ENCODE measurements around the gene PROZ.

Gene PROZ

DNA sequence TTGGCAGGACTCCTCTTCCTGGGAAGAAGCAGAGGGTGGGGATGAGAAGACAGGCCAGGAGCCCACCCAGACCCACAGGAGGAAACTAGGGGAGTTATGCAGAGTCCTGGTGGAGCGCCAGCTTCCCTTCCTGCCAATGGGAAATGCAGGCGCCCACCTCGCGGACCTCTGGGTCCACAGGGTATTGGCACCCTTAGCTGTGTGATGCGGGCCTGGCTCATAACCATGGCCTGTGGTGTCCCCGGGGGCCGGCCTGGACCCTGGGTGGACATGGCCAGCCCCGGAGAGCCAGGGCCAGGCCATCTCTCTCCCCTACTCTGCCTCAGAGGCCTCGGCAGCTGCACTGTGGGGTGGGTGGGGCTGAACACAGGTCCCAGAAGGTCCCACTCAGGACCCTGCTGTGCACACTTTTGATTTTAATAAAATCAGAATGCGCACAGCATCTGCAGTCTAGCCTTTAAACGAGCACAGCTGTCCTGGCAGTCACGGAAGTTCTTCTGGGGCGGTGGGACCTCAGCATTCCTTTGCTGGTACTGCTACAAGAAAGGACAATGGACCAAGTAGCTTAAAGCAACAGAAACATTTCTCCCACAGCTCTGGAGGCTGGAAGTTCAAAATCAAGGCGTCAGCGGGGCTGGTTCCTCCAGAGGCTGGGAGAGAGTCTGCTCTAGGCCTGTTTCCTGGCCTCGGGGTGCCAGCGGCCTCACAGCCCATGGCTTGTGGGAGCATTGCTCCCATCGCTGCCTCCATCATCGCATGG, 34.1 kb upstream of the PROZ start:
- DNase-seq = no peak
- no peak for TF ChIP-seq POLR2A (IDR thresholded peaks at IDR 0.05; ENCODE audit: low read length)
- no peak for TF ChIP-seq GATA1 (IDR thresholded peaks at IDR 0.05; ENCODE audit: low read depth, low read length)

DNA sequence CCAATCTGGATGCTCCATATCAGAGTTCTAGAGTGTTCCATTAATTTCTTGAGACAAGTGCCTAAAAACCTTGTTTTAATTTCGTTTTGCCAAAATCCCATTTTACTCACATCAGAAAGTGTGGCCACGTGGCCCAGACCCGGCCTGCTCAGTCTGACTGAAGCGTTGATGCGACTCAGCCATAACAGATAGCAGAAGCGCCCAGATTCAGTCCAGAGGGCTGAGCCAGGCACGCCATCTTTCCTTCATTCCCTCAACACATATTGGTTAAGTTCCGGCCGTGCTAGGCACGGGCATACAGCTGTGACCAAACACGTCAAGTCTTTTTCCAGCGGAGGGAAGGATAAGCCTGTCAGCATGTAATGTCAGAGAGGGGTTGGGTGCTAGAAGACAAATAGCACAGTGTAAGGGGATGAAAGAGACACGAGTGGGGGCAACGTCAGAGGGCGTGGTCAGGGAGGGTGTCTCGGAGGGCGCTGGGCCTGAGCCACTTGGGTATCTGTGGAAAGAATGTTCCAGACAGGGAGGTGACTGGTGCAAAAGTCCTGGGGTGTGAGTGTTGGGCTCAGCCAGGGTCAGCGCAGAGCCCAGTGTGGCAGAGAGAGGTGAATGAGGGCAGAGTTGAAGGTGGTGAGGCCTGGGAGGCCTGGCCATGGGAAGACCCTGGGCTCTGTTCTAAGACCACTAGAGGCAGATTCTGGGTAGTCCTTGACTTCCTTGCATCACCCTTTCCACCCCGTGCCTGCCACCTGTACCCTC, 32.8 kb upstream of the PROZ start:
- DNase-seq = no peak
- TF ChIP-seq POLR2A (IDR thresholded peaks at IDR 0.05; ENCODE audit: low read length) = no peak
- TF ChIP-seq GATA1 (IDR thresholded peaks at IDR 0.05; ENCODE audit: low read depth, low read length) = no peak

DNA sequence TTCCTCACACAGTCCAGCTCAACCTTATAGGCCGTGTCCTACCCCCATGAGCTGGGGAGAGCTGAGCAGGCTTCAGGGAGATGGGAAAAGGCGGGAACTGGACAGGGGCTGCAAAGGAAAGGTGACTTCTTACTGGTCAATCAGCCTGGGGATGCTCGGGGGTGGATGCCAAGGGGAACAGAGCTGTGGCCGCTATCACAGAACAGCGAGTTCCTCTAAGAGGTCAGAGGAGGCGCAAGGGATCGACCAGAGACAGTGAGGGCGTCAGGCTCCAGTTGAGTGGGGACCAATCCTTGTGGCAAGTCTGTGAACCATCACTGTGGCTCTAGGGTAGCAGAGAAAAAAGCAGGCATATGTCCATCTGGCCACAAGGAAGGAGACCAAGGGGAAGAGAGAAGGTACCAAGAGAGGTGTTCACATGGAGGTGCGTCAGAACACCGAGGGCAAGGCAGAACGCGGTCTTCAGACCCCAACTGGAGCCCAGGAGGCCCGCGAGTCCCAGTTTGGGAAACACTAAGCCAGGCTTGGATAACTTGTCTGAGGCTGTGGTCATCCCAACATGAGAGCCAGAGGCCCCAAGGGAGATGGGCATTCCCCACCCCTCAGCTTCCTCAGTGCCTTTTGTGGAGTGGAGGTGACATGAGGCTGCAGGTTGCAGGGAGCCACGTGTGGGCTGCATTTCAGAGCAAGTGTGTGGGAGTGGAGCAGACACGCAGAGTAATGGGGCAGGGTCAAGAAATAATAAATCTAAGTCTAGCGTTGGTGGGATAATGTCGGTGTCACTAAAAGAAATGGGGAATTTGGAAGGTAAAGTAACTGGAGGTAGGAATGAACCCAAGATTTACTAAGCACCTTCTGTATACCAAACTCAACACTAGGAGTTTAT, 31.9 kb upstream of the PROZ start:
- DNase-seq = no peak
- TF ChIP-seq POLR2A (IDR thresholded peaks at IDR 0.05; ENCODE audit: low read length) = no peak
- no peak for TF ChIP-seq GATA1 (IDR thresholded peaks at IDR 0.05; ENCODE audit: low read depth, low read length)

DNA sequence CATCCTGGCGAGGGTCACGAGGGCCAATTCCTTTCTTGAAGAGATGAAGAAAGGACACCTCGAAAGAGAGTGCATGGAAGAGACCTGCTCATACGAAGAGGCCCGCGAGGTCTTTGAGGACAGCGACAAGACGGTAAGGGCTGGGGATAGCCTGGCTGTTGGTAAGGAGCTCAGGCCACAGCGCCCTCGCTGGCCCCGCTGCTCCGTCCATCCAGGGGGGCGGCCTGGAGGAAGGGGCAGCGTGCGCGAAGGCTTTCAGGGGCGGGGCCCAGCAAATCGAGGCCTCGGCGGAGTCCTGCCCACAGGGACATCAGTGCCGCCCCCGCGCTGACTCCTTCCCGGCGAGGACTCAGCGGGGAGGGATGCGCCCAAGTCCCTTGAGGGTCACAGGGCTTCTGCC, 29.0 kb upstream of the PROZ start:
- no peak for TF ChIP-seq GATA1 (IDR thresholded peaks at IDR 0.05; ENCODE audit: low read depth, low read length)
- TF ChIP-seq POLR2A (IDR thresholded peaks at IDR 0.05; ENCODE audit: low read length) = no peak
- DNase-seq = no peak

DNA sequence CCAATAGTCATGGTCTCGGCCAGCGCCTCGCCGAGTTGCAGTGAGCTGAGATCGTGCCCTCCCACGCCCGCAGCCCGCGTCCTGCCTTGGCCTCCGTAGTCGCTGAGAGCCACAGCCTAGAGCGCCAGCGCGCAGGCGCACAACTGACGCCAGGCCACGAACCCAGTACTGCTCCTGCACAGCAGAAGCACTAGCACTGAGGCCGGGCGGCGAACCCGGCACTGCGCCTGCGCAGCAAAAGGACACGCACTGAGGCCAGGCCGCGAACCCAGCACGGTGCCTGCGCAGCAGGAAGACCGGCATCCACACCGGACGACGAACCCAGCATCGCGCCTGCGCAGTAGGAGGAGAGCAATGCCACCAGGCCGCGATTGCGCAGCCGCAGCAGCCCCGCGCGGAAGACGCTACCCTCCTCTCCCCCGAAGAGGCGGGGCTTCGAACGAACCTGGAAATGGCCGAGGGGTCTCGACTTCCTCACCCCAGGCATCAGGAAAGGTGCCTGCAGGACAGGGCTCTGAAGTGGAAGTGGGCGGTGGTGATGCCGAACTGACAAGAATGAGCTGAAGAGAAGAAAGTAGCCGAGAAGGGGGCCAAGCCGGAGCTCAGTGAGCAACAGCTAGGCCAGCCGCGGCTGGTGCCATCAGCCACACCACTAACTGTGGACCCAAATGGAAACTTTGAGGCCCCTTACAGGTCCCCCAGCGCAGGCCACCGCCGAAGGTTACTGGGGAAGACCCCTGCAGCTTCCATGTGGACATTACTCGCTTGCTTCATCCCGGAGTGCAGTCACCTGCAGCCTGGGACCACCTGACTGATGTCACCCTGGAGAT, 28.3 kb upstream of the PROZ start:
- TF ChIP-seq GATA1 (IDR thresholded peaks at IDR 0.05; ENCODE audit: low read depth, low read length) (no peak), POLR2A (IDR thresholded peaks at IDR 0.05; ENCODE audit: low read length) (no peak)
- DNase-seq = peak; percentile 54 to 64

DNA sequence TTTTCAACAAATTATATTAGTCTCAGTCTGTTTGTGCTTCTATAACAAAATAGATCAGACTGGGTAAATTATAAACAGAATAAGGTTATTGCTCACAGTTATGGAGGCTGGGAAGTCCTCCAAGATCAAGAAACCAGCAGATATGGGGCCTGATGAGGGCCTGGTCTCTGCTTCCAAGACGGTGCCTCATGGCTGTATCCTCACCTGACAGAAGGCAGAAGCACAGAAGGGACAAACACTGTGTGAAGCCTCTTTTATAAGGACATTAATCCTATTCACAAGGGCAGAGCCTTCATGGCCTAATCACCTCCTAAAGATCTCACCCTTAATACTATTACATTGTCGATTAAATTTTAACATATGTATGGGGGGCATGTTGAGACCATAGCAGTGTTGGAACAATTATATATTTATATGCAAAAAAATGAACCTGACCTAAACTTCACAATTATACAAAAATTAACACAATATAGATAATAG, 23.1 kb upstream of the PROZ start:
- TF ChIP-seq GATA1 (IDR thresholded peaks at IDR 0.05; ENCODE audit: low read depth, low read length) = no peak
- no peak for TF ChIP-seq POLR2A (IDR thresholded peaks at IDR 0.05; ENCODE audit: low read length)

DNA sequence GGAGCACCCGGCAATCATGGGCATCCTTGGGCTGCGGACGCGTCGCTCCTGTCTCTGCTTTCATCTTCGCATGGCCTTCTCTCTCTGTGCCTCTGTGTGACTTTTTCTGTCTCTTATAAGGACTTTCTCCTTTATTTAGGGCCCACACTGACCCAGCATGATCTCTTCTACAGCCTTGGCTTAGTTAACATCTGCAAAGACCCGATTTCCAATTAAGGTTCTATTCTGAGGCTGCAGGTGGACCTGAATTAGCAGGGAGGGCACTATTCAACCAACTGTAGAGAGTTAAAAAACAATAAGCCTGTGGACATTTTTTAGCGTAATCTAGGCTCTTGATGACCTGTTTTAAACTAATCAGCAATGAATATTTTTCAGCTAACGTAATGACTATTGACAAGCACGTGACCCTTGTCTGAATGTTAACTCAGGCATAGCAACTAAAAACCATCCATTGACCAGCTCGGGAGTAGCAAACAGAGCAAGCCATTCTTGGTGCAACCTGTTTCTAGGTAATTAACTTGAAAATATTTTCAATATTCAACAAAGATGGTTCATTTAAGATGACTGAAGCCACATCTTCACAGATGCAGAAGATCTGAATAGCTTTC, 20.7 kb upstream of the PROZ start:
- TF ChIP-seq GATA1 (IDR thresholded peaks at IDR 0.05; ENCODE audit: low read depth, low read length) (no peak), POLR2A (IDR thresholded peaks at IDR 0.05; ENCODE audit: low read length) (no peak)
- no peak for DNase-seq

More for the DNA sequence above, 23.1 kb upstream of the PROZ start:
- no peak for DNase-seq

DNA sequence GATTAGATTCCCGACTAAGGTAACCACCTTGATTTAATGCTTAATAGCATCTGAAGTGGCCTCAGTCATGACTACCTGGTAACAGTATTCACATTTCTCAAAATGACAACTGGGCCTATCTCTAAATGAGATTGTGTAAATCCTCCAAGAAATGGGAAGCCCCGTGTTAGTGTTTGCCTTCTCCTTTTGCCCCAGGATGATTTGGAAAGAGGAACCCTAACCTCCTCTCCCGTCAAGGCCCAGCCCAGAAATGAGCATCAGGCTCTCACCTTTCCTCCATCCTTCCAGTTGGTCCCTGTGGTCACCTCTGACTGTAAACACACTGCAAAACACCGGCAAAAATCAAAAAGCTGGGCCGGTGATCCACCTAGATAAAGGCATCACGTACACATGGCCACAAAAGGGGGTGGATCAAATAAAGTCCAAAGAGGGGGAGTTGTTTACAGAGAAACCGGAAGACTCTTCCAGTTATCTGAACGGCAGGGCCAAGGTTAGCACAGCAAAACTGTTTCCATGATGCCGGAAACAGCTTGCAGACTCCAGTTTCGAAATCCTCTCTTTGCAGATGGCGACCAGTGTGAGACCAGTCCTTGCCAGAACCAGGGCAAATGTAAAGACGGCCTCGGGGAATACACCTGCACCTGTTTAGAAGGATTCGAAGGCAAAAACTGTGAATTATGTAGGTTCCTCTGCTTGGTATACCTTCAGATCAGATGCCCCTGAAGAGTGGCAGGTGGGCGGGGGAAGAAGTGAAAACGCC, 19.5 kb upstream of the PROZ start:
- DNase-seq = no peak
- TF ChIP-seq GATA1 (IDR thresholded peaks at IDR 0.05; ENCODE audit: low read depth, low read length) (no peak), POLR2A (IDR thresholded peaks at IDR 0.05; ENCODE audit: low read length) (no peak)

DNA sequence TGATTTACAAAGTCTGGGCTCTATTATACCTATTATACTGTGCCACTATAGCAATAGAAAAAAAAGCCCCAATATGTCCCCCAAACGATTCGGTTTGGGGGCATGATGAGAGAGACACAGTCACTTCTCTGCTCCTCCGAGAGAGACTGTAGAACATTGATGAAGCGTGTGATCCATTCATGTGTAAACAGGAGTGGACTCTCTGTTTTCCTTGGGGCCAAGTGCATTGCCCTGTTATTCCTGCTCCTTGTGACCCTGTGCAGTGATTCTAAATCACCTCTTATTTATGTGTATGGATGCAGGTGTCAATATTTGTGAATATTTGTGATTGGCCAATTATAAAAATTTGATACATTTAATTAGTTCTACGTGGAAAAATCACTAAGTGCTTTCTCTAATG, 18.9 kb upstream of the PROZ start:
- no peak for DNase-seq
- TF ChIP-seq GATA1 (IDR thresholded peaks at IDR 0.05; ENCODE audit: low read depth, low read length) (no peak), POLR2A (IDR thresholded peaks at IDR 0.05; ENCODE audit: low read length) (no peak)

DNA sequence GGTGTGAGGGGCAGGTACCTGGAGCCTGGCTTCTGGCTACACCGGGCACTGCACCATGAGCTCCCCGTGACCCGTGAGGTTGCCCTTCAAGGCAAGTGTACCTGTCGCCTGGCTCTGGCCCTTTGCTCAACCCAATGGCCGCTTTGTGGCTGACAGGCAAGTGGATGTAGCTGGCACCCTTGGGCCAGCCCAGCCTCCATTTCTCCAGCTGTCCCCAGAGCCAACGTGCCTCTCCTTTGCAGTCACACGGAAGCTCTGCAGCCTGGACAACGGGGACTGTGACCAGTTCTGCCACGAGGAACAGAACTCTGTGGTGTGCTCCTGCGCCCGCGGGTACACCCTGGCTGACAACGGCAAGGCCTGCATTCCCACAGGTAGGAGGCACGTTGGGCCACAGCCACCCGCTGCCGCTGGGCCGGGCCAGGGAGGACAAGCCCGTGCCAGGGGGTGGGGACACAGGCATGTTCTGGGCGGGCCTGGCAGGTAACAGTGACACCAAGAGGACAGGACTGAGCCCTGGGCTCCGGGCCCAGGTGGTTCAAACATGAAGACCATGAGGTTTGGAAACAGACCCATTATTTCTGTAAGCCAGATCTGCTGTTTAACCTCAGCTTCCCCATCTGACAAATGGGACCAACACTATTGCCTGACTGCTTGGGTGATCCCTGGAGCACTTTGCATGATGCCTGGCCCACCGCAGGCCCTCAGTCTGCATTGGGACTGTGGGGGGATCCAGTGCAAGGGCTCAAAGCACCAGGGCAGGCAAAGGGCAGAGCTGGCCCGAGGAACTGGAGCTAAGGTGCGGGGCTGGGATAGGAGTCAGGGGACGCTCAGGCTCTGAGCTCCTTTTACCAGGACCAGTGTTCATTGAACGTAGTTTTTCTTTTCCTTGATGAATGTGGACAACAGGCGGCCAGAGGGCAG, 17.5 kb upstream of the PROZ start:
- no peak for TF ChIP-seq POLR2A (IDR thresholded peaks at IDR 0.05; ENCODE audit: low read length)
- no peak for TF ChIP-seq GATA1 (IDR thresholded peaks at IDR 0.05; ENCODE audit: low read depth, low read length)
- no peak for DNase-seq

DNA sequence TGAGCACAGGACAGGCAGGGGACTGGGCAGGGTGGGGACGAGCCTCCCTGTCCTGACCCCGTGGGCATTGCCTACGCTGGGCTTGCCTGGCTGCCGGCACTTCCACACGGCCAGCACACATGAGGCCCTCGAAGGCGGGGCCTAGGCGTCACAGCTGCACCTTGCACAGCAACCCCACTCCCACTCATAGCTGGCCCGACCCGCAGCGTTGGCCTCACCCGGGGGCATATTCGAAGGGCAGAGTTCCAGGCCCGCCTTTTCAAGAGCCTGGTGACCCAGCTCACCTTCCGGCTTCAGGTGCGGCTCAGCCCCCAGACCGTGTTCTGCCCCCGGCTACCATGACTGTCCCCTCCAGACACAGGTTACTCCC, 16.9 kb upstream of the PROZ start:
- DNase-seq = no peak
- no peak for TF ChIP-seq GATA1 (IDR thresholded peaks at IDR 0.05; ENCODE audit: low read depth, low read length)
- TF ChIP-seq POLR2A (IDR thresholded peaks at IDR 0.05; ENCODE audit: low read length) = no peak
